Hippocampal formation (tissue), 2 donors: ENCODE results near the gene EIF4E3.

ENCODE experiments used
- DNase-seq, 2 donors: peaks; one replicate each; lab custom pipeline; 2025; lab: John Stamatoyannopoulos, UW

The EIF4E3 gene

DNA sequence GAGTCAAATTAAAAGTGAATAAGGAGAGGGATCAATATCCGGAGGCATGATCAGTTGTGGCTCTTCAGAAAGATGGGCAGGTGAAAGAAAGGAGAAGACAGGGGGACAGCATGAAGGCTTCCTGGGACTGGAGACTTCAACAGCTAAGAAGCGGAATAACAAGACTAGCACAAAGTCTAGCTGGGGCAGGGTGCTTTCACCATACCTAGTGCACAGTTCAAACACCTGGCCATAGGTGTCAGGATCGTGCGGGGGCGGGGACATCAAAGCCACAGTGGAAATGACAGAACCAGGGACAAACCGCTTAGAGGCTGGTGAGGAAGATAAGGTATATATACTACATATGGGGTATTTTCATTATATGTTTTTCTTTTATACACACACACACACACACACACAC is 75.4 kb downstream of the EIF4E3 start:
- no peak for DNase-seq

DNA sequence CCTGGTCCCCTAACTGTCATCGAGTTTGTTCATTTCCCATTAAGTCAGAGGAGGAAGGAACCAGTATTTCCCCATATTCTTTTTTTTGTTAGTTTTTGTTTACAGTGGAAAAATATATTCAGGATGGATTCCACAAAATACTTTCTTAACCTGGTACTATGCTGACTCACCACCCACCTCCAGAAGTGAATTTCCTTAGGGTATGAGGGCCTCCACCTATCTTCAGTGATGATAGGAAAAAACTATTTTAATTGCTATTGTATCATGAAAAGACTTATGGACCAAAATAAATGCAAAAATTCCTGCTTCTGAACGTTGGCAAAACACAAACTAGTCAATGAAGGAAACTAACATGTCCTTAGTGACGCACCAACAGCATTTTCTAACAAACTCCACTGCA is 77.5 kb downstream of the EIF4E3 start:
- no peak for DNase-seq

DNA sequence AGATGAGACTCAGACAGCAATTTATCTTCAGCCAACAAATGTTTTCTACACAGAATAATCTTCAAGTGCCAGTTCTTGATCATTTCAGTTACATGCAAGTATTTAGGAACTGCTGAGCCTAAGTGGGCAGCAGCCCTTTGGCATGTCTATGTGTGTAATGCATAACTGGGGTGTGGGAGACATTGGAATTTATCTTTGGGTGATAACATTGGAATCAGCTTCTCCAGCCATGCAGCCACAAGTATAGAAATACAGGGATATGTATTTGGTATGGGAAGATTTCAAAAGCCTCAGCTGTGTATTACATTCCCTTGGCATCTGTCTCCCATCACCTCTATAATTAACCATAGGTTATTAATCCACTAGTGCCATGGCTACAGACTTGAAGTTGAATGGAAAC is 78.2 kb downstream of the EIF4E3 start:
- DNase-seq, result no peak

DNA sequence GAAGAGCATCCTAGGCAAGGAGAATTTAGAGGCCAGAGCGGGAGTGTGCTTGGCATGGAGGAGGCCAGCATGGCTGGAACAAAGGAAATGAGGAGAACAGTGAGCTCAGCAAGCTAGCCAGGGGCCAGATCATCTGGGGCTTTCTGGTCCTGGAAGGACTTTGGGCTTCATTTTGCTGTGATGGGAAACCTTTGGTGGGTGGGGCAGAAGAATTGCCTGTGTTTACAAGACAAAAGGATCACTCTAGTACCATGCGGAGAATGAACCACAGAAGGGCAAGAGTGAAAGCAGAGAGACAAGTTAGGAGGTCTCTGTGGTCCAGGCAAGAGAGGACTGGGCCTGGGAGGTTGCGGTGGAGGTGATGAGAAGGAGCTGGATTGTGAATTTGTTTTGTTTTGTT is 80.1 kb downstream of the EIF4E3 start:
- DNase-seq, result no peak

DNA sequence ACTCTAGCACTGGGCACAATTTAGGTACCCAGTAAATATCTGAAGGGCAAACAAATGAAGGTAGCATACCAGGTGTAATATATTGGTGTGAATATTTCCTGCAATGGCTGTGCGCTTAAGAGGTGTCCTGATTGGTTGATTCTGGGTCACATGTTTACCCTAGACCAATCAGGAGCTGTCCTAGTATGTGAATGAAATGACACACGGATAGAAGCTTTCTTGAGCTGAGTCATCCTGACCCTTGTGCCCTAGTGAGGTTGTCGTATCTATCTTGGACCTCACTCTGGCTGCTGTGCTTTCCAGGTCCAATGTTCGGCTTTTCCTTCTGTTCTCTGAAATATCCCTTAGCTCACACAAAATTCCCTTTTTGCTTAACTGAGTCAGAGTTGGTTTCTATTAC is 83.5 kb downstream of the EIF4E3 start:
- no peak for DNase-seq

DNA sequence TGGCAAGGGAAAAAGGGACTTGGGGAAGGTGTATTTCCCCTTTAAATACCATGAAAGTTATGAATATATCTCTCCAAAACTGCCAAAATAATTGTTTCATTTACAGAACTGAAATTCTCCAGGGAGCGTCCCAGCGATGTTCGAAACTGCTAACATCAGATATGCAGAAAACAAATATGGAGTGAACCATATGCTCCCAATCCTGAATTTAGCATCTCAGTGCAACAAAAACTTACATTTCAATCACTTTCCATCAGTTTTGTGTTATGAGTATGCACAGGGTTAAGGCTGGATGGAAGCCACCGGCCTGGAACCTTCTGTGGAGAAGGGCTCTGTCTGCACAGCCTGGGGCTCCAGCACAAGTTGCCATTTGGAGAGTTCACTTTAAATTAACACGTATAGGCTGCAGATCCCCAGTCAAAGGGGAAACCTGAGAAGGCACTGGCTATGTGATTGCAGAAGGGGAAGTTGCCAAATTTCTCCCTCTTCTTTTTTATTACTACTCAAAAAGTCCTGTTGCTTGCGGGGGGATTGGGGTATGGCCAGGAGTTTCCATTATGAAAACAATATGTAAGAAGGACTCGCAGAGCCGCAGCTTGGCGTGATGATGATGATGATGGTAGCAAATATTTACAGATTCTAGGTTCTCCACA is 84.7 kb downstream of the EIF4E3 start:
- DNase-seq, result no peak

DNA sequence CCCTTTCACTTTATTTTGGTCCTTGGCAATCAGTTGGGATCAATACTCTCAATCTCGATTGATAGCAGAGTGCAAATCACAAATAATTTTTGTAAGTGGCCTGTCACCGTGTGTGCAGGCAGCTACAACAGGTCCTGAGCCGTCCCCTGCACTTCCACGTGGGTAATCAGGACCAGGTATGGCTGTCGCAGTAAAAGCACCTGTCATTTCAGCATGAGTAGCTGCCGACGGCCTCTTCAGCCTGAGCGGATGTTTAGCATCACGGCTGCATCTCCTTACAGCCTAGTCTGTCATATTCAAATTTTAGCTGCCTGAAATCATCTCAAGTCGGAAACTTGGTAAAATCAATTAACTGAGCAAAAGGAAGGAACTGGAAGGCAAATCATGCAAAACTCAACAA is 88.7 kb downstream of the EIF4E3 start:
- no peak for DNase-seq

DNA sequence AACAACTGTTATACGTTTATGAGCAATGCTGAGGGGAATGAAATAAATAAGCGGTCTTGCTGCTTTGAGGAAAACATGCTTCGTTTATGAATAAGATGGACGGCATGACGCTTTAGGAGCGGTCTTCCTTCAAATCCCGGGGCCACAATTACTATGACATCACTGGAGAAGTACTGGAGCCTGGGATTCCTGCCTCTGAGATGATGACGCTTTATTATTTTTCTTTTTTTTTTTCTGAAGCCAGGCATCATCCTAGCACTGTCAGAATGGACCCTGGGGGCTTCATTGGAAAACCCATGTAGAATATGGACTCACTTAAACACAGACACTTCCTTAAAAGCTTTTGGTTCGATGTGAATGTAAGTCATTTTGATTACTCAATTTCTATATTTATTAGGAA is 89.2 kb downstream of the EIF4E3 start:
- no peak for DNase-seq

DNA sequence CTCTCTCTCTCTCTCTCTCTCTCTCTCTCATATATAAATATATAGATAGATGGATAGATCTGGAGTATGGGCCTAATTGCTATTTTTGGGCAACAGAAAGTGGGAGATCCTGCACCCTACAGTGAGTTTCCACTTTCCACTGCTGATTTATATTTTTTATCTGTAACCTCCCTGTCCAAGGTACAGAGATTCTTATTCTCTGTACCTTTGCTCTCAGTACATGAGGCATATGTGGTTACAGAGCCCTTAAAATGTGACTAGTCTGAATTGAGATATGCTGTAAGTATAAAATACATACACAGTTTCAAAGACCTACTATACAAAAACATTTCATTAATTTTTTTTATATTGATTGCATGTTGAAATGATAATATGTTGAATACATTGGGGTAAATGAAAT is 90.5 kb downstream of the EIF4E3 start:
- no peak for DNase-seq

DNA sequence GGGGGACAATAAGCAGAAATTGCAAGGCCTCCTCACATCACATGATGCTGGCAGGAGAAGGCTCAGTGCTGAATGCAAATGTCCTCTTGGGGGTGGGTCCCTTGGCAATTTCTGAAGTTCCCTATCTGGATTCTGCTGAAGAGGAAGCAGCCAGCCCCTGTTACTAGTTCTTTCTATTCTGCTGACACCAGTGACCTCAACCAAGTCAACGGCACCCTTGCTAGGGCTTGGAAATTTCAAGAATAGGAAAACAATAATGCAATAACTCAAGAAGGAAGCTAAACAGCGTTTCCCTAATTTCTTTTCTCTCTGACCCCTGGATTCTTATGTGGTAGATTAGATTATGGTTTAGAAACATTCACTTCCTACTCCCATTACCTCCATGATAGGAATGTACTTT is 95.5 kb downstream of the EIF4E3 start:
- peak in 1 of 2 donors; percentile 6 for DNase-seq

DNA sequence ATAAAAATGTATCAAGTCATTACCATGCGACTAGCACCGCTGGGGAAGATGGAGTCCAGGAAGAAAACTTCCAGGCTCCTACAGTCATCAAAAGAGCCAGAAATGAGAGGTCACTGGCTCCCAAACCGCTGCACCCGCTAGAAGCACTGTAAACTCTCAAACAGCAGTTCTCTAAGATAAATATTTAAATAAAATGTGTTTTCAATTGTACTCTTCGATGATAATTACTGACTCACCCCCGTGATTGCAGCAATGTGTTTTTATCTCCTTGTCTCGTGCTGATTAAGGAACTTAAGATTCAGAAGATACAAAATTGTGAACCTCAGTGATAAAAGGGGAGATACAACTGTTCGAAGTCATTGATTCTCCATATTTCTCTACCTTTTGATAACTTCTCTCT is 95.9 kb downstream of the EIF4E3 start:
- DNase-seq, result no peak

DNA sequence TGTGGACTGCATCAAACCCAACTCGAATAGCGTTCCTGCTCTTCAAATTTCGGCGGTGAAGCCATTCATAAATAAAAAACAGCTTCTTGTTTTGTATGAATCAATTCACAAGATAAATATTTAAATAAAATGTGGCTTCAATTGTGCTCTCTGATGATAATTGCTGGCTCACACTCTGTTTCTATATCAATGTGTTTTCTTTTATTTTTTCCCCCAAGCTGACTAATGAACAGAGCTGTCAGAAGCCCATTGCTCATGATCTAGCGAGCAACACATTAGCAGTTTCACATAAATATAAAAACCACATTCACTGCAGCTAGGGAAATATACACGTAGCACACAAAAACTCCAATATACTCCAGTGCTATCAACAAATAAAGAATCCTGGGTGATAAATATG is 96.7 kb downstream of the EIF4E3 start:
- DNase-seq, result no peak

DNA sequence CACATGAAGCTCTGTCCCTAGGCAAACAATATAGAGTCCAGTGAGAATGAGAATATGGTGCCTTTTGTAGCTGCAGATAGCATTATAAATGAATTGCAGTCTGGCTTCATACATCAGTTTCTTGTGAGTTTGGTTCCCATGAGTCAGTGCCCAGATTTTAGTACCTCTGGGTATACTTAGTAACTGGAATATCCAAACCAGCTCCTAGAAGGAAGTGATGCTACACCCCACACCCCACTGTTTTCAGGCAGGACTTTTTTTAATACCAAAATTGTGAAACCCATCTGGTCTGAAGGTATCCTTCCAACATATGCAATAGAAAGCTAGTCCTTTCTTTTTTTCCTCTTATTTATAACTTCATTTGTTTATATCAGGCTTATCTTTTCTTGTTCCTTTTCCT is 99.5 kb downstream of the EIF4E3 start:
- no peak for DNase-seq
